ENCODE results near the gene CDC42SE2.

- TF ChIP-seq RFX5 (IDR thresholded peaks at IDR 0.05; ENCODE audit: low read depth, low read length), result no peak
- TF ChIP-seq, protein P1, sequence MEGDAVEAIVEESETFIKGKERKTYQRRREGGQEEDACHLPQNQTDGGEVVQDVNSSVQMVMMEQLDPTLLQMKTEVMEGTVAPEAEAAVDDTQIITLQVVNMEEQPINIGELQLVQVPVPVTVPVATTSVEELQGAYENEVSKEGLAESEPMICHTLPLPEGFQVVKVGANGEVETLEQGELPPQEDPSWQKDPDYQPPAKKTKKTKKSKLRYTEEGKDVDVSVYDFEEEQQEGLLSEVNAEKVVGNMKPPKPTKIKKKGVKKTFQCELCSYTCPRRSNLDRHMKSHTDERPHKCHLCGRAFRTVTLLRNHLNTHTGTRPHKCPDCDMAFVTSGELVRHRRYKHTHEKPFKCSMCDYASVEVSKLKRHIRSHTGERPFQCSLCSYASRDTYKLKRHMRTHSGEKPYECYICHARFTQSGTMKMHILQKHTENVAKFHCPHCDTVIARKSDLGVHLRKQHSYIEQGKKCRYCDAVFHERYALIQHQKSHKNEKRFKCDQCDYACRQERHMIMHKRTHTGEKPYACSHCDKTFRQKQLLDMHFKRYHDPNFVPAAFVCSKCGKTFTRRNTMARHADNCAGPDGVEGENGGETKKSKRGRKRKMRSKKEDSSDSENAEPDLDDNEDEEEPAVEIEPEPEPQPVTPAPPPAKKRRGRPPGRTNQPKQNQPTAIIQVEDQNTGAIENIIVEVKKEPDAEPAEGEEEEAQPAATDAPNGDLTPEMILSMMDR (conservative IDR thresholded peaks at IDR 0.05; ENCODE audit: low read depth, low read length), result no peak
- no peak for TF ChIP-seq MXI1 (IDR thresholded peaks at IDR 0.05; ENCODE audit: borderline replicate concordance, low read depth, low read length)
- TF ChIP-seq POLR2A (IDR thresholded peaks at IDR 0.05; ENCODE audit: low read depth, low read length), result no peak
- no peak for TF ChIP-seq BHLHE40 (IDR thresholded peaks at IDR 0.05; ENCODE audit: low read depth, low read length)
- TF ChIP-seq USF2 (IDR thresholded peaks at IDR 0.05; ENCODE audit: low read depth, low read length), result no peak
- TF ChIP-seq RCOR1 (IDR thresholded peaks at IDR 0.05; ENCODE audit: insufficient replicate concordance, low read length), result no peak
- TF ChIP-seq, protein P2, sequence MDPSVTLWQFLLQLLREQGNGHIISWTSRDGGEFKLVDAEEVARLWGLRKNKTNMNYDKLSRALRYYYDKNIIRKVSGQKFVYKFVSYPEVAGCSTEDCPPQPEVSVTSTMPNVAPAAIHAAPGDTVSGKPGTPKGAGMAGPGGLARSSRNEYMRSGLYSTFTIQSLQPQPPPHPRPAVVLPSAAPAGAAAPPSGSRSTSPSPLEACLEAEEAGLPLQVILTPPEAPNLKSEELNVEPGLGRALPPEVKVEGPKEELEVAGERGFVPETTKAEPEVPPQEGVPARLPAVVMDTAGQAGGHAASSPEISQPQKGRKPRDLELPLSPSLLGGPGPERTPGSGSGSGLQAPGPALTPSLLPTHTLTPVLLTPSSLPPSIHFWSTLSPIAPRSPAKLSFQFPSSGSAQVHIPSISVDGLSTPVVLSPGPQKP (IDR thresholded peaks at IDR 0.05; ENCODE audit: borderline replicate concordance, low read depth, low read length), result no peak
- TF ChIP-seq CEBPB (IDR thresholded peaks at IDR 0.05; ENCODE audit: low read depth, low read length), result no peak
- no peak for TF ChIP-seq RAD21 (IDR thresholded peaks at IDR 0.05; ENCODE audit: low read length)
- no peak for TF ChIP-seq SMC3 (IDR thresholded peaks at IDR 0.05; ENCODE audit: low read depth, low read length)
- TF ChIP-seq NFE2L2 (IDR thresholded peaks at IDR 0.05; ENCODE audit: low read depth, low read length), result no peak
- TF ChIP-seq CHD1 (IDR thresholded peaks at IDR 0.05; ENCODE audit: low read depth, low read length), result no peak
These were observed 8.5 kb downstream of the CDC42SE2 start for GRCh38 chr5:131272307-131272706.
